ENCODE measurements around the gene PDE7B. TPM values are rescaled to one million over a fixed set of nuclear protein-coding genes. Genes with fewer than 3 reads are reported as not detected.
A peak's percentile ranks its signal among the peaks of the same experiment; 100 is the strongest.

The PDE7B gene
- total RNA-seq, 1 experiment from 2014 or later, result 0.17 TPM

- DNase-seq (ENCODE audit: low read depth), result no peak
Measured at GRCh38 chr6:135932651-135933050, 81.2 kb downstream of the PDE7B start.

- DNase-seq (ENCODE audit: low read depth), result peak; percentile 63
Measured at GRCh38 chr6:135935941-135936601, 84.6 kb downstream of the PDE7B start.

GRCh38 chr6:135936606-135937005, 85.1 kb downstream of the PDE7B start:
- DNase-seq (ENCODE audit: low read depth), result peak; percentile 86

GRCh38 chr6:135937106-135937505, 85.6 kb downstream of the PDE7B start:
- no peak for DNase-seq (ENCODE audit: low read depth)

- peak; percentile 33 for DNase-seq (ENCODE audit: low read depth)
Measured at GRCh38 chr6:135938576-135939207, 87.2 kb downstream of the PDE7B start.

GRCh38 chr6:135939208-135939591, 87.7 kb downstream of the PDE7B start:
- DNase-seq (ENCODE audit: low read depth), result no peak

GRCh38 chr6:135940616-135941167, 89.2 kb downstream of the PDE7B start:
- DNase-seq (ENCODE audit: low read depth), result no peak

- DNase-seq (ENCODE audit: low read depth), result no peak
Measured at GRCh38 chr6:135941275-135942025, 89.9 kb downstream of the PDE7B start.

- DNase-seq (ENCODE audit: low read depth), result no peak
Measured at GRCh38 chr6:135944120-135944519, 92.6 kb downstream of the PDE7B start.

- no peak for DNase-seq (ENCODE audit: low read depth)
Measured at GRCh38 chr6:135946674-135947073, 95.2 kb downstream of the PDE7B start.

- no peak for DNase-seq (ENCODE audit: low read depth)
Measured at GRCh38 chr6:135950669-135951068, 99.2 kb downstream of the PDE7B start.

GRCh38 chr6:135951169-135951568, 99.7 kb downstream of the PDE7B start:
- no peak for DNase-seq (ENCODE audit: low read depth)

GRCh38 chr6:135953818-135954217, 102.3 kb downstream of the PDE7B start:
- DNase-seq (ENCODE audit: low read depth), result no peak

- DNase-seq (ENCODE audit: low read depth), result no peak
Measured at GRCh38 chr6:135955099-135955498, 103.6 kb downstream of the PDE7B start.

- peak; percentile 87 for DNase-seq (ENCODE audit: low read depth)
Measured at GRCh38 chr6:135962731-135963130, 111.2 kb downstream of the PDE7B start.

- no peak for DNase-seq (ENCODE audit: low read depth)
Measured at GRCh38 chr6:135970750-135971149, 119.2 kb downstream of the PDE7B start.

GRCh38 chr6:135971351-135971750, 119.8 kb downstream of the PDE7B start:
- DNase-seq (ENCODE audit: low read depth), result no peak

GRCh38 chr6:135972150-135972549, 120.6 kb downstream of the PDE7B start:
- DNase-seq (ENCODE audit: low read depth), result no peak

- no peak for DNase-seq (ENCODE audit: low read depth)
Measured at GRCh38 chr6:135972586-135972985, 121.1 kb downstream of the PDE7B start.

GRCh38 chr6:135974426-135974825, 122.9 kb downstream of the PDE7B start:
- no peak for DNase-seq (ENCODE audit: low read depth)

GRCh38 chr6:135976585-135976984, 125.1 kb downstream of the PDE7B start:
- DNase-seq (ENCODE audit: low read depth), result no peak

- no peak for DNase-seq (ENCODE audit: low read depth)
Measured at GRCh38 chr6:135983093-135983492, 131.6 kb downstream of the PDE7B start.
